Epithelial cell of esophagus (primary cell): Measurements from ENCODE around the gene MAGI2.
A peak's percentile ranks its signal among the peaks of the same experiment; 100 is the strongest.

Experiments used
- DNase-seq: peaks from one replicate; pipeline ENCODE4 v3.0.0; 2010; ENCODE audit warnings: low read depth
- H3K4me3 ChIP-seq: 2 replicates; pipeline ENCODE4 v1.5.1; 2011; ENCODE audit warnings: mild to moderate bottlenecking, low read length, control low read depth
- TF ChIP-seq, protein P1 (sequence below): IDR thresholded peaks from 2 replicates; pipeline ENCODE4 v1.5.1; 2011; ENCODE audit warnings: low read depth, mild to moderate bottlenecking, low read length, control low read depth, inconsistent platforms; ENCODE audit not compliant: insufficient read depth; ENCODE audit errors: missing control alignments

The MAGI2 gene

DNA sequence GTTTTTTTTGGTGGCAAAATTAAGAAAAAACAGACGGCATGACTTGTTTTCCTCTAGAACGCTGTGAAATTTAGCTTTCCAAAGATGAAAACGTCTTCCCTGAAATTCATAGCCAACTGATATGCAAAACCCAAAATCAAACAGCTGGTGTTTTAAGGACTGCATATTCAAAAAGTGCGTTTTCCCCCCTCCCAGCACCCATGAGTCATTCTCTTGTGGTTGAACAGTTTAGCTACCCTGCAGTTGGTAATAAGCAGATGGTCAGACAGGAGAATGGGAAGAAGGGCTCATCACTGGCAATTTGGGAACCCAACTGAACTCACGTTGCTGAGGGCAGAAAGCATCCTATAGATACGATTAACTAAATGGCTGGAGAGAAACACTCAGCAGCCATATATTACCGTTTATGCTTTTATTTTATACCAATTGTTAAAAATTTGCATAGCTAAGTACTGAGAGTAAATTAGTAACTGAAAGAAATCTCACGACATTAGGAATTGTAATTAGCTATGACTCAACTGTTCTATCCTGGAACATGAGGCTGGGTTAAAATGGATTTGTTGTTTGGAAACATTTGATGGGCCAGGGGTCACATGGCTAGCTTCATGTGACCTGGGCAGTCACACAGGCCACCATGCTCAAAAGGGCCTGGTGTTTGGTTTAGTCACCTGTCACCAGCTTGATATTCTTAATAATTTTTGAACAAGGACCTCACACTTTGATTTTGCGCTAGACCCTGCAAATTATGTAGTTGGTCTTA is 1311.8 kb downstream of the MAGI2 start:
- H3K4me3 ChIP-seq, result no peak overlapping the region
- TF ChIP-seq, protein P1, sequence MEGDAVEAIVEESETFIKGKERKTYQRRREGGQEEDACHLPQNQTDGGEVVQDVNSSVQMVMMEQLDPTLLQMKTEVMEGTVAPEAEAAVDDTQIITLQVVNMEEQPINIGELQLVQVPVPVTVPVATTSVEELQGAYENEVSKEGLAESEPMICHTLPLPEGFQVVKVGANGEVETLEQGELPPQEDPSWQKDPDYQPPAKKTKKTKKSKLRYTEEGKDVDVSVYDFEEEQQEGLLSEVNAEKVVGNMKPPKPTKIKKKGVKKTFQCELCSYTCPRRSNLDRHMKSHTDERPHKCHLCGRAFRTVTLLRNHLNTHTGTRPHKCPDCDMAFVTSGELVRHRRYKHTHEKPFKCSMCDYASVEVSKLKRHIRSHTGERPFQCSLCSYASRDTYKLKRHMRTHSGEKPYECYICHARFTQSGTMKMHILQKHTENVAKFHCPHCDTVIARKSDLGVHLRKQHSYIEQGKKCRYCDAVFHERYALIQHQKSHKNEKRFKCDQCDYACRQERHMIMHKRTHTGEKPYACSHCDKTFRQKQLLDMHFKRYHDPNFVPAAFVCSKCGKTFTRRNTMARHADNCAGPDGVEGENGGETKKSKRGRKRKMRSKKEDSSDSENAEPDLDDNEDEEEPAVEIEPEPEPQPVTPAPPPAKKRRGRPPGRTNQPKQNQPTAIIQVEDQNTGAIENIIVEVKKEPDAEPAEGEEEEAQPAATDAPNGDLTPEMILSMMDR, result no peak
- no peak for DNase-seq

DNA sequence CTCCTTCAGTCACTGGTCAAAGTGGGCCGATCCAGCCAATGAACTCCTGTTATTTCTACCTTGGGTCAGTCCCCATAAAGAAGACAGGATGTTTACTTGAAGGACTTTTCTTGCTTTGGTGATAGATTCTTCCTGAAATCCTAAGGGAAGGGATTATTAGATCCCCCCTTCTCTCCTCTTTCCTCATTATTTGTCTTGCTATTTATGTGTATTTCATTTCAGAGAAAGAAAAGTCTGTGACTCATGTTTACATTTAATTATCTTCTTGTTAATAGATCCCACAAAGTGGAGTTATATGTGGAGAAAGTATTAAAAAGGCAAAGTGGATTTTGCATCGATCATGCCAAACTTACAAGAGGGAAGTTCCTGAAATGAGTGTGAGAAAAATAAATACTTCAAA is 1313.4 kb downstream of the MAGI2 start:
- no peak overlapping the region for H3K4me3 ChIP-seq
- TF ChIP-seq, protein P1, result no peak
- no peak for DNase-seq

DNA sequence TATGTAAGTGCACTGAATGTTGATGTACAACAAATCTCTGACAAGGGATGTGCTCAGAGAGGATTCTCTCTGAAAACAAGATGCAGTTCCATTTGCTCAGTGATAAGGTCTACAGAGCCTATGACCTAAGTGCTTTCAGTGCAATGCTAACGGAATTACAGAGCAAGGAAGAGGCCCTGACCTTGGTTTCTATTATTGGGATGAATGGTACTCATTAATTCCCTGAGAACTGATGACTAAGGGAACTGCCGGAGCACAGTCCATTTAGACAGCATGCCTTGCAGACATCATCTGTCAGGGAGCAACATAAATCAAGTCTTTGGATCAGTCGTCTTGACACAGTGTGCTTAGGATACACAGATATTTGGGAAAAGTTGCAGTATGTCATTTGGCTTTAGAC is 1314.1 kb downstream of the MAGI2 start:
- H3K4me3 ChIP-seq, result no peak overlapping the region
- TF ChIP-seq, protein P1, result no peak
- no peak for DNase-seq

DNA sequence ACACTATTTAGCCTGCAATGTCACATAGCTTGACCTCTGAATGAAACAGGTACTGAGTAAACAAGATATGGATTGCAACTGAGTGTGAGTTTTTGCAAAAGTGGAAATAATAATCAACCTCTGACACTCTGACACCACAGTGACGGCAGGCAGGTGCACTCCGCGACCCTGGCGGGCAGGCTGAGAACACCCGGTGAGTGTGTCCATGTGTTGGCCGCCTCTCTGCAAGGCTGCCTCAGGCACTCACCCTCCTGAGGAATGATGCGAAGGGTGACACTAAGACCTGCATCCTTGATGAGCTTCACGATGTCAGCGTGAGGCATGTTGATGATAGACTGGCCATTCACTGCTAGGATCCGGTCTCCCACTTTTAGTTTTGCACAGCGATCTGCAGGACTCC is 1318.7 kb downstream of the MAGI2 start:
- TF ChIP-seq, protein P1, result no peak
- H3K4me3 ChIP-seq, result no peak overlapping the region
- DNase-seq, result no peak

DNA sequence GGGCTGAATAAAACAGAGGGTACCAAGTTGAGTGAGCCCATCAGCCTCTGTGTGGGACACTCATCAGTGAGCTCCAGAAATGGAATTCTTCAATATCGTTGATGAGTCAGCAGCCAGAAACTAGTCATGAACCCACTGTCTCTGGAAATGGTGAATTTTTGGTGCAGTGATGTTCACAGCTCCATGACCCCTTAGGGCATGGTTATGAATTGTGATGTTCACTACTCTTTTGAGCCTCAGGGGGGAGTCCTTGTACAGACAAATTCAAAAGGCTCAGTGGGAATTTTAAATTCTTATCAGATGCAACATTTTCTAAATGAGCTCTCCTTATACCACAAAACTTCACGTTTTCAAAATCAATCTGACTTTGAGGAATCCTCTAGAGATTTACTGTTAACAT is 1319.2 kb downstream of the MAGI2 start:
- DNase-seq, result peak; percentile 55
- H3K4me3 ChIP-seq, result no peak overlapping the region
- TF ChIP-seq, protein P1, result peak; percentile 50

DNA sequence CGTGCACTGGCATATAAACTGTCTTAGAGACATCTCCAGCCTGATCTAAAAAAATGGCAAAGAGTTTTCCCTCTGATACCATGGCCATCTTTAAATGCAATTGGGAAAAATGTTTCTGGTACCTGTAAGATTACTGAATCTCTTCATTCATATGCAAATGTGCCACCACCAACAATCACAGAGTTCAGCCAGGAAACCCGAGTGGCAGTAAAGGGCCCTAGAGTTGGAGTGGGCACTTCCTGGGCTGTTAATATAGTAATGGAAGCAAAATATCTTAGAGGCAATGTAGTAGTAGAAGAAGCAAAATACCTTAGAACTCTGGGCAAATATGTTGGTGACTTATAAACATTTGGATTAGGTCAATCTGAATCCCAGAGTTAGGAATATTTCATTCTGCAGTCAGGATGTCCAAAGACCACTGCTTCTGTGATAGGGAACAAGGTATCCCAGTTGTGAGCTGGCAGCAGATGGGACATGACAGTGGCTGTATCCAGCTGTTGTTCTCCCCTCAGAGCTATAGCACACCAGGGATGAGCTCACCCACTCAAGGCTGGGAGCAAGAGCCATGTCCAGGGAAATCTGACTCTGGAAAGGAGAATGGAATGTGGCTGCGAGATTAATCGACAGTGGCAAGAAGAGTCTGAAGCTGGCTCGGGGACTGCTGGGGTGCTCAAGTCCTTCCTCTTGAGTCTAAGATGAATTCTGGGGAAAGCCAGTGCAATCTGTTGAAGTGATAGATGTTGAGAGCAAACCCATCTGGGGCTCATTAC is 1322.8 kb downstream of the MAGI2 start:
- DNase-seq, result no peak
- no peak overlapping the region for H3K4me3 ChIP-seq
- TF ChIP-seq, protein P1, result no peak

DNA sequence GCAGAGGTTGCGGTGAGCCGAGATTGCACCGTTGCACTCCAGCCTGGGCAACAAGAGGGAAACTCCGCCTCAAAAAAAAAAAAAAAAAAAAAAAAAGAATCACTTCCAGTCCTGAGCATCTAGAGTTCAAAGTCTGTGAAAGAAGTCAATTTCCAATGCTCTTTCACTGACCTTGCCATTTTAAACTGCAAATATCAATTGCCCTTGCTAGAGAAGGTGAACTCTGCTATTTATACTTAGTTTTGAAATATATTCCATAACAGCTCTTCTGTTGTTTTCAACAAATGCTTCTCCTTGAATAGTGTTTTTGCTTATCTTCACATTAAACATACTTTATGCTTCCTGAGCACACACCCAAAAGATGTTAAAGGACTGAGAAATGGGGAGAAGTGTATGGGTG is 1323.6 kb downstream of the MAGI2 start:
- no peak for DNase-seq
- TF ChIP-seq, protein P1, result no peak
- H3K4me3 ChIP-seq, result no peak overlapping the region
